ENCODE data around the gene HHIPL1. TPM values are rescaled to one million over a fixed set of nuclear protein-coding genes. Genes with fewer than 3 reads are reported as not detected.

HHIPL1 gene
- total and polyA plus RNA-seq, 2 donors (not counting 3 experiments of a cell fraction or from before 2014, with no cell fraction given) = 1.3 to 2.1 TPM

DNA sequence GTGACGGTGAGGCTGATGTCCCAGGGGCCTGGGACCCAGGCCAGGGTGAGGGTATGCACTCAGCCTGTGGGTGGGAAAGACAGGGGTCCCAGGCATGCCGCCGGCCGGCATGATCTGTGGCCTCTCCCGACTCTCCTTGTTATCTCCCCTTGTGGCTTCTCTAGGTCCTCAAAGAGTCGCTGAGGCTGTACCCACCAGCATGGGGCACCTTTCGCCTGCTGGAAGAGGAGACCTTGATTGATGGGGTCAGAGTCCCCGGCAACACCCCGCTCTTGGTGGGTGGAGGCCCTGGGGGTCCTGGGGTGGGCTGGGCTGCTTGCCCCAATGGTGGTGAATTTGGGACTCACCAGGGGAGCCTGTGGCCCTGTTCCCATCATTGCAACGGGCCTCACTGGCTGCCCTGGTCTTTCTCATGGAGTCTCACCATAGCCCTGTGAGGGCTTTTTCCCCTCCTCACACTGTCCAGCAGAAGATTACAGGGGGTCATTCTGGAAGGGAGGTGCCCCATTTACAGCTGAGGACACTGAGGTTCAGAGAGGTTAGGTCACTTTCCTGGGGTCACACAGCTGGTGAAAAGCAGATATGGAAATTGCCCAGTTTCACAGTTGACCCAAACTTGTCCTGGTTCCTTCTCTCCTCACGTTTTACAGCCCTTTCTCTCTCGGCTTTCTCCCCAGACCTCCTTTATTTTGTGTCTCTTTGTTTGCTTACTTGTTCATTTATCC lies 77.0 kb downstream of the HHIPL1 start:
- ChIA-PET POLR2A (no interaction called here), CTCF (no interaction called here)
- H3K9me1 ChIP-seq (replicated peaks; ENCODE audit: control insufficient read depth, extremely low read depth, insufficient read depth, low read length) = no peaks in the 10 kb centered on the region
- no peak overlapping the region for H3K4me2 ChIP-seq (ENCODE audit: insufficient read depth, low read length)
- intact Hi-C loops (cut with micrococcal nuclease) = no loop called here
- TF ChIP-seq POLR2A (IDR thresholded peaks at IDR 0.05; ENCODE audit: low read depth, low read length) (no peak), EZH2 (IDR thresholded peaks at IDR 0.05; ENCODE audit: borderline replicate concordance, low read depth, low read length, severe bottlenecking) (no peak), MAX (IDR thresholded peaks at IDR 0.05; ENCODE audit: insufficient read depth, insufficient read length) (no peak), POLR2AphosphoS5 (IDR thresholded peaks at IDR 0.05; ENCODE audit: insufficient read depth, low read depth, low read length) (no peak), MYC (IDR thresholded peaks at IDR 0.05; ENCODE audit: low read depth, low read length) (no peak), GATA2 (IDR thresholded peaks at IDR 0.05; ENCODE audit: insufficient read depth, insufficient read length, low read depth, low read length) (no peak), FOS (IDR thresholded peaks at IDR 0.05; ENCODE audit: borderline replicate concordance, insufficient read depth, low read length) (no peak), JUN (IDR thresholded peaks at IDR 0.05; ENCODE audit: borderline replicate concordance, insufficient read depth, insufficient read length, low read depth) (no peak)
- TF ChIP-seq, protein P1, sequence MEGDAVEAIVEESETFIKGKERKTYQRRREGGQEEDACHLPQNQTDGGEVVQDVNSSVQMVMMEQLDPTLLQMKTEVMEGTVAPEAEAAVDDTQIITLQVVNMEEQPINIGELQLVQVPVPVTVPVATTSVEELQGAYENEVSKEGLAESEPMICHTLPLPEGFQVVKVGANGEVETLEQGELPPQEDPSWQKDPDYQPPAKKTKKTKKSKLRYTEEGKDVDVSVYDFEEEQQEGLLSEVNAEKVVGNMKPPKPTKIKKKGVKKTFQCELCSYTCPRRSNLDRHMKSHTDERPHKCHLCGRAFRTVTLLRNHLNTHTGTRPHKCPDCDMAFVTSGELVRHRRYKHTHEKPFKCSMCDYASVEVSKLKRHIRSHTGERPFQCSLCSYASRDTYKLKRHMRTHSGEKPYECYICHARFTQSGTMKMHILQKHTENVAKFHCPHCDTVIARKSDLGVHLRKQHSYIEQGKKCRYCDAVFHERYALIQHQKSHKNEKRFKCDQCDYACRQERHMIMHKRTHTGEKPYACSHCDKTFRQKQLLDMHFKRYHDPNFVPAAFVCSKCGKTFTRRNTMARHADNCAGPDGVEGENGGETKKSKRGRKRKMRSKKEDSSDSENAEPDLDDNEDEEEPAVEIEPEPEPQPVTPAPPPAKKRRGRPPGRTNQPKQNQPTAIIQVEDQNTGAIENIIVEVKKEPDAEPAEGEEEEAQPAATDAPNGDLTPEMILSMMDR (IDR thresholded peaks at IDR 0.05; ENCODE audit: extremely low read depth in 1 of 2, insufficient read depth in 1 of 2, low read depth in 1 of 2, low read length in 2 of 2) = no peak
- H3K9me3 ChIP-seq (replicated peaks; ENCODE audit: control insufficient read depth, insufficient read depth, low read length) = no peaks in the 10 kb centered on the region
- no peak overlapping the region for H3K27ac ChIP-seq (ENCODE audit: insufficient read depth, low read depth, low read length)
- no peak for FAIRE-seq
- H3K27me3 ChIP-seq (ENCODE audit: control insufficient read depth in 2 of 2, insufficient read depth in 2 of 2, low read length in 2 of 2) = peaks cover 0 to 1% of the 10 kb centered on the region in 2 experiments
- H3K79me2 ChIP-seq (ENCODE audit: control insufficient read depth, insufficient read depth, low read length) = no peaks in the 10 kb centered on the region
- BruUV-seq (replicated peaks) = no TSS peak
- no peak overlapping the region for H3K4me3 ChIP-seq (replicated peaks in 1 of 3; ENCODE audit: insufficient read depth in 1 of 3, low read depth in 1 of 3, low read length in 3 of 3)
- H3K4me1 ChIP-seq (ENCODE audit: control insufficient read depth, extremely low read depth, insufficient read depth, low read length) = no peaks in the 10 kb centered on the region
- DNase-seq (ENCODE audit: low read depth, low spot score) = no peak
- dilution Hi-C loops (cut with MboI; ENCODE audit: extremely low pct_ligation_motif_present, low sequenced_read_pairs) = no loop called here
- H3K36me3 ChIP-seq (ENCODE audit: control insufficient read depth in 2 of 2, extremely low read depth in 1 of 2, insufficient read depth in 2 of 2, low read length in 2 of 2) = no peaks in the 10 kb centered on the region
- no peak overlapping the region for H2AFZ ChIP-seq (ENCODE audit: low read depth, low read length)
- no peak overlapping the region for H3K9ac ChIP-seq (replicated peaks; ENCODE audit: extremely low read depth, insufficient read depth, low read length)
- H4K20me1 ChIP-seq (replicated peaks; ENCODE audit: control insufficient read depth, extremely low read depth, insufficient read depth, low read length) = no peaks in the 10 kb centered on the region

Data from endothelial cell of umbilical vein (primary cell).